GM12878 (cell line): Measurements from ENCODE around the gene IRX1. TPM values are rescaled to one million over a fixed set of nuclear protein-coding genes. Genes with fewer than 3 reads are reported as not detected.

Experiments
- ATAC-seq: fragments of 200-7000 bp; cut with Tn5 transposase; 3 replicates; pipeline ENCODE4 v1.9.1; 2020; ENCODE audit warnings: mild to moderate bottlenecking, moderate library complexity
- BruUV-seq: library from RNA; stranded (reverse); fragments of 400-500 nt; replicated peaks from 2 replicates; lab custom pipeline; 2021; lab: Mats Ljungman, UMichigan
- CTCF ChIA-PET: fragments of 300-600 bp; sonication (Branson Sonifier 250); formaldehyde crosslinking; extraction: SDS; loops from one replicate; lab custom pipeline; 2021; ENCODE audit warnings: inconsistent platforms; lab: Yijun Ruan, JAX
- POLR2A ChIA-PET: fragments of 350-600 bp; formaldehyde crosslinking; extraction: SDS; loops from one replicate; lab custom pipeline; 2021; ENCODE audit warnings: inconsistent platforms; lab: Charles Lee
- RAD21 ChIA-PET: fragments of 300-600 bp; sonication (Branson Sonifier 250); formaldehyde crosslinking; loops from one replicate; lab custom pipeline; 2023; ENCODE audit warnings: antibody characterized with exemption; ENCODE audit not compliant: unreplicated experiment; lab: Charles Lee
- SMC1A ChIA-PET: fragments of 300-600 bp; sonication (Branson Sonifier 250); formaldehyde crosslinking; loops from one replicate; lab custom pipeline; 2023; ENCODE audit not compliant: unreplicated experiment, uncharacterized antibody; lab: Charles Lee
- DNase-seq: peaks from one replicate; pipeline ENCODE4 v3.0.0-alpha.2; 2011; ENCODE audit warnings: low read depth, low spot score
- FAIRE-seq: peaks from 3 replicates; lab custom pipeline; 2011; peaks lifted over from hg19 to GRCh38; lab: Jason Lieb, UNC
- H2AFZ ChIP-seq: 2 replicates; pipeline ENCODE4 v1.6.0; 2011; ENCODE audit warnings: low read depth, low read length, control low read depth; ENCODE audit not compliant: control insufficient read depth
- H3K27ac ChIP-seq: 2 replicates; pipeline ENCODE4 v1.5.1; 2011; ENCODE audit warnings: control low read depth; ENCODE audit not compliant: control insufficient read depth, insufficient read depth
- H3K27me3 ChIP-seq, 2 experiments: replicated peaks in 1 of 2; 2 replicates each; pipeline versions ENCODE4 v1.6.0 to v1.6.1; 2011; ENCODE audit warnings: low read length in 1 of 2; ENCODE audit not compliant: control insufficient read depth in 2 of 2, insufficient read depth in 2 of 2
- H3K36me3 ChIP-seq, 2 experiments: 2 replicates each; pipeline ENCODE4 v1.5.1; 2011; ENCODE audit warnings: low read length in 1 of 2; ENCODE audit not compliant: control insufficient read depth in 2 of 2, insufficient read depth in 2 of 2
- H3K4me1 ChIP-seq: 2 replicates; pipeline ENCODE4 v1.6.1; 2011; ENCODE audit warnings: mild to moderate bottlenecking, low read length, moderate library complexity, mixed read lengths; ENCODE audit not compliant: control insufficient read depth, insufficient read depth
- H3K4me2 ChIP-seq: 2 replicates; pipeline ENCODE4 v1.6.0; 2011; ENCODE audit warnings: control low read depth; ENCODE audit not compliant: control insufficient read depth, insufficient read depth
- H3K4me3 ChIP-seq: fragments of 200-600 bp; sonication (generic); 2 replicates; pipeline ENCODE4 v1.5.1; 2016
- H3K79me2 ChIP-seq: 2 replicates; pipeline ENCODE4 v1.6.0; 2011; ENCODE audit warnings: low read length; ENCODE audit not compliant: control insufficient read depth, insufficient read depth
- H3K9ac ChIP-seq: 2 replicates; pipeline ENCODE4 v1.8.0; 2011; ENCODE audit warnings: low read length, control low read depth, mixed read lengths; ENCODE audit not compliant: control insufficient read depth, insufficient read depth
- H3K9me3 ChIP-seq: replicated peaks from 3 replicates; pipeline ENCODE4 v1.5.1; 2011; ENCODE audit warnings: mild to moderate bottlenecking, low read length; ENCODE audit not compliant: control insufficient read depth, insufficient read depth
- H4K20me1 ChIP-seq: 2 replicates; pipeline ENCODE4 v1.6.0; 2011; ENCODE audit not compliant: control insufficient read depth, insufficient read depth
- ATF7 ChIP-seq: fragments of 450-650 bp; IDR thresholded peaks from 2 replicates; pipeline ENCODE4 v1.6.1; 2016; ENCODE audit warnings: low read depth, mild to moderate bottlenecking
- BCL11A ChIP-seq: IDR thresholded peaks from 2 replicates; pipeline ENCODE4 v1.6.1; 2011; ENCODE audit warnings: low read depth, low read length
- BHLHE40 ChIP-seq, 2 experiments: fragments of 450-650 bp in 1 of 2; IDR thresholded peaks; 2 replicates each; pipeline ENCODE4 v1.6.1; 2011 to 2017; ENCODE audit warnings: low read depth in 2 of 2, borderline replicate concordance in 1 of 2, improper control_type of control experiment in 1 of 2, low read length in 1 of 2, mild to moderate bottlenecking in 1 of 2
- CBFB ChIP-seq: IDR thresholded peaks from 2 replicates; pipeline ENCODE4 v1.6.1; 2016; ENCODE audit warnings: antibody characterized with exemption, low read depth
- CHD2 ChIP-seq: IDR thresholded peaks from 2 replicates; pipeline ENCODE4 v1.6.1; 2011; ENCODE audit warnings: low read depth, low read length, improper control_type of control experiment, borderline replicate concordance
- MTA2 ChIP-seq: fragments of 450-650 bp; IDR thresholded peaks from 2 replicates; pipeline ENCODE4 v1.6.1; 2016; ENCODE audit warnings: low read depth, mild to moderate bottlenecking, moderate library complexity
- NFYB ChIP-seq: IDR thresholded peaks from 2 replicates; pipeline ENCODE4 v1.6.1; 2011; ENCODE audit warnings: low read depth, mild to moderate bottlenecking, low read length, improper control_type of control experiment, moderate library complexity; ENCODE audit not compliant: insufficient read depth
- PAX5 ChIP-seq: IDR thresholded peaks from 2 replicates; pipeline ENCODE4 v1.6.1; 2011; ENCODE audit warnings: low read depth, low read length, borderline replicate concordance
- POLR2A ChIP-seq: IDR thresholded peaks from 2 replicates; pipeline ENCODE4 v1.6.1; 2011; ENCODE audit warnings: low read depth, mild to moderate bottlenecking, low read length
- RAD21 ChIP-seq: IDR thresholded peaks from 2 replicates; pipeline ENCODE4 v1.6.1; 2011; ENCODE audit warnings: mild to moderate bottlenecking, low read depth, low read length, moderate library complexity; ENCODE audit not compliant: insufficient read depth
- RUNX3 ChIP-seq: IDR thresholded peaks from 2 replicates; pipeline ENCODE4 v1.6.1; 2012; ENCODE audit warnings: low read length, inconsistent platforms
- SMAD1 ChIP-seq: fragments of 450-650 bp; IDR thresholded peaks from 2 replicates; pipeline ENCODE4 v1.6.1; 2018; ENCODE audit warnings: mild to moderate bottlenecking, low read depth; ENCODE audit not compliant: partially characterized antibody
- SMC3 ChIP-seq: IDR thresholded peaks from 2 replicates; pipeline ENCODE4 v1.6.1; 2011; ENCODE audit warnings: low read length, improper control_type of control experiment, borderline replicate concordance
- WGBS: methylation state at CpG from one replicate; pipeline ENCODE4 v1.1.6; 2016; ENCODE audit warnings: low lambda C conversion rate; ENCODE audit not compliant: insufficient replicate concordance, insufficient coverage; ENCODE audit errors: missing lambda C conversion rate; 5-methylcytosine and 5-hydroxymethylcytosine counted together
- in situ Hi-C: fragments of 300-500 bp; cut with MboI; formaldehyde crosslinking; loops from 9 replicates; pipeline ENCODE4 v1.14.3; 2018; ENCODE audit warnings: mixed read lengths
- intact Hi-C: fragments of 100-400 bp; cut with micrococcal nuclease; formaldehyde crosslinking; loops from one replicate; pipeline ENCODE4 v1.14.2; 2022; ENCODE audit not compliant: unreplicated experiment
- polyA plus RNA-seq, 11 experiments: library from polyadenylated mRNA; depleted of rRNA in 4 of 11; unstranded in 6 of 11; stranded (reverse) in 5 of 11; fragments of >200 nt; fragmentation: Nextera tagmentation in 4 of 11; fragmentation: Illumina TruSeq in 1 of 11; extraction: Ambion mirVana in 4 of 11; extraction: Trizol in 1 of 11; gene quantifications; 1 replicate in 1 of 11; 2 replicates in 10 of 11; pipeline versions ENCODE4 v1.2.1 to v1.2.3, GENCODE V29; 2011 to 2016; ENCODE audit warnings: inconsistent platforms in 2 of 11, missing spikeins in 2 of 11, low read depth in 1 of 11
- total RNA-seq, 4 experiments: library from RNA; depleted of rRNA in 3 of 4; stranded (reverse); fragments of >200 nt in 3 of 4; fragmentation: Illumina TruSeq in 1 of 4; extraction: Trizol in 1 of 4; gene quantifications; 2 replicates each; pipeline versions ENCODE4 v1.2.1 to v1.2.3, GENCODE V29; 2013 to 2021
- TF ChIP-seq, protein P1 (sequence below): fragments of 450-650 bp; IDR thresholded peaks from 2 replicates; pipeline ENCODE4 v1.6.1; 2014; ENCODE audit warnings: mild to moderate bottlenecking
- TF ChIP-seq, protein P2 (sequence below): IDR thresholded peaks from 2 replicates; pipeline ENCODE4 v1.6.1; 2012; ENCODE audit warnings: improper control_type of control experiment, low read depth, low read length; ENCODE audit not compliant: insufficient replicate concordance
- TF ChIP-seq, protein P3 (sequence below): IDR thresholded peaks from 2 replicates; pipeline ENCODE4 v1.6.1; 2012; ENCODE audit warnings: low read depth, low read length, improper control_type of control experiment
- TF ChIP-seq, protein P4 (sequence below): IDR thresholded peaks from 2 replicates; pipeline ENCODE4 v1.6.1; 2012; ENCODE audit warnings: low read length, inconsistent platforms

IRX1 gene
- total and polyA plus RNA-seq, 10 of the 15 experiments (the other 5 are each of a cell fraction or from before 2014, with no cell fraction given), result not detected

DNA sequence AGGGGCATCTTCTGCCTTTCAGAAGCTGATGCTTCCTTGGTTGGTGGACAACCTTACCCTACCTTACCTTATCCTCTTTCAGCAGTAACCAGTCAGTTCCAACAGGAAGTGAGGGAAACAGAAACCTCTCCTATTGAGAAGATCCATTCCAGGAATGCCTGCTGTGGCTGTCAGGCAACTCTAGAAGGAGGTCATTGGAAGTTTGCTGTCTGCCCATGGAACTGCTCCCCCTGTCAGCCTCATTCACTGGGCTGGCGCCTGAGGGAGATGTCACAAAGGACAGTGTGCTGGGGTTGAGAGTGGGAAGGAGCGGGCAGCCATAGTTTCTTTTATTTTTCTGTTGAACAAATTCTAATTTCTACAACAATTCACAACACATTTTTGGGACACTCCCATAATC, 54.7 kb downstream of the IRX1 start:
- SMC1A ChIA-PET, result no interaction called here
- Histone ChIP-seq H3K4me3 (no peak overlapping the region), H3K36me3 (no peaks in the 10 kb centered on the region)
- no peak for TF ChIP-seq BCL11A
- TF ChIP-seq SMAD1, result no peak
- no peak for TF ChIP-seq RAD21
- TF ChIP-seq CHD2, result no peak
- TF ChIP-seq, protein P1, sequence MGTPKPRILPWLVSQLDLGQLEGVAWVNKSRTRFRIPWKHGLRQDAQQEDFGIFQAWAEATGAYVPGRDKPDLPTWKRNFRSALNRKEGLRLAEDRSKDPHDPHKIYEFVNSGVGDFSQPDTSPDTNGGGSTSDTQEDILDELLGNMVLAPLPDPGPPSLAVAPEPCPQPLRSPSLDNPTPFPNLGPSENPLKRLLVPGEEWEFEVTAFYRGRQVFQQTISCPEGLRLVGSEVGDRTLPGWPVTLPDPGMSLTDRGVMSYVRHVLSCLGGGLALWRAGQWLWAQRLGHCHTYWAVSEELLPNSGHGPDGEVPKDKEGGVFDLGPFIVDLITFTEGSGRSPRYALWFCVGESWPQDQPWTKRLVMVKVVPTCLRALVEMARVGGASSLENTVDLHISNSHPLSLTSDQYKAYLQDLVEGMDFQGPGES, result no peak
- no peak for TF ChIP-seq POLR2A
- no peak for TF ChIP-seq RUNX3
- TF ChIP-seq PAX5, result no peak
- TF ChIP-seq NFYB, result no peak
- TF ChIP-seq SMC3, result no peak
- no peak for TF ChIP-seq CBFB
- TF ChIP-seq BHLHE40 (IDR thresholded peaks at IDR 0.05; ENCODE audit: borderline replicate concordance in 1 of 2, low read depth in 2 of 2, low read length in 1 of 2), result no peak
- TF ChIP-seq, protein P2, sequence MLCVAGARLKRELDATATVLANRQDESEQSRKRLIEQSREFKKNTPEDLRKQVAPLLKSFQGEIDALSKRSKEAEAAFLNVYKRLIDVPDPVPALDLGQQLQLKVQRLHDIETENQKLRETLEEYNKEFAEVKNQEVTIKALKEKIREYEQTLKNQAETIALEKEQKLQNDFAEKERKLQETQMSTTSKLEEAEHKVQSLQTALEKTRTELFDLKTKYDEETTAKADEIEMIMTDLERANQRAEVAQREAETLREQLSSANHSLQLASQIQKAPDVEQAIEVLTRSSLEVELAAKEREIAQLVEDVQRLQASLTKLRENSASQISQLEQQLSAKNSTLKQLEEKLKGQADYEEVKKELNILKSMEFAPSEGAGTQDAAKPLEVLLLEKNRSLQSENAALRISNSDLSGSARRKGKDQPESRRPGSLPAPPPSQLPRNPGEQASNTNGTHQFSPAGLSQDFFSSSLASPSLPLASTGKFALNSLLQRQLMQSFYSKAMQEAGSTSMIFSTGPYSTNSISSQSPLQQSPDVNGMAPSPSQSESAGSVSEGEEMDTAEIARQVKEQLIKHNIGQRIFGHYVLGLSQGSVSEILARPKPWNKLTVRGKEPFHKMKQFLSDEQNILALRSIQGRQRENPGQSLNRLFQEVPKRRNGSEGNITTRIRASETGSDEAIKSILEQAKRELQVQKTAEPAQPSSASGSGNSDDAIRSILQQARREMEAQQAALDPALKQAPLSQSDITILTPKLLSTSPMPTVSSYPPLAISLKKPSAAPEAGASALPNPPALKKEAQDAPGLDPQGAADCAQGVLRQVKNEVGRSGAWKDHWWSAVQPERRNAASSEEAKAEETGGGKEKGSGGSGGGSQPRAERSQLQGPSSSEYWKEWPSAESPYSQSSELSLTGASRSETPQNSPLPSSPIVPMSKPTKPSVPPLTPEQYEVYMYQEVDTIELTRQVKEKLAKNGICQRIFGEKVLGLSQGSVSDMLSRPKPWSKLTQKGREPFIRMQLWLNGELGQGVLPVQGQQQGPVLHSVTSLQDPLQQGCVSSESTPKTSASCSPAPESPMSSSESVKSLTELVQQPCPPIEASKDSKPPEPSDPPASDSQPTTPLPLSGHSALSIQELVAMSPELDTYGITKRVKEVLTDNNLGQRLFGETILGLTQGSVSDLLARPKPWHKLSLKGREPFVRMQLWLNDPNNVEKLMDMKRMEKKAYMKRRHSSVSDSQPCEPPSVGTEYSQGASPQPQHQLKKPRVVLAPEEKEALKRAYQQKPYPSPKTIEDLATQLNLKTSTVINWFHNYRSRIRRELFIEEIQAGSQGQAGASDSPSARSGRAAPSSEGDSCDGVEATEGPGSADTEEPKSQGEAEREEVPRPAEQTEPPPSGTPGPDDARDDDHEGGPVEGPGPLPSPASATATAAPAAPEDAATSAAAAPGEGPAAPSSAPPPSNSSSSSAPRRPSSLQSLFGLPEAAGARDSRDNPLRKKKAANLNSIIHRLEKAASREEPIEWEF, result no peak
- TF ChIP-seq, protein P3, sequence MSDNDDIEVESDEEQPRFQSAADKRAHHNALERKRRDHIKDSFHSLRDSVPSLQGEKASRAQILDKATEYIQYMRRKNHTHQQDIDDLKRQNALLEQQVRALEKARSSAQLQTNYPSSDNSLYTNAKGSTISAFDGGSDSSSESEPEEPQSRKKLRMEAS, result no peak
- no peak for TF ChIP-seq MTA2
- no peak for TF ChIP-seq ATF7
- TF ChIP-seq, protein P4, sequence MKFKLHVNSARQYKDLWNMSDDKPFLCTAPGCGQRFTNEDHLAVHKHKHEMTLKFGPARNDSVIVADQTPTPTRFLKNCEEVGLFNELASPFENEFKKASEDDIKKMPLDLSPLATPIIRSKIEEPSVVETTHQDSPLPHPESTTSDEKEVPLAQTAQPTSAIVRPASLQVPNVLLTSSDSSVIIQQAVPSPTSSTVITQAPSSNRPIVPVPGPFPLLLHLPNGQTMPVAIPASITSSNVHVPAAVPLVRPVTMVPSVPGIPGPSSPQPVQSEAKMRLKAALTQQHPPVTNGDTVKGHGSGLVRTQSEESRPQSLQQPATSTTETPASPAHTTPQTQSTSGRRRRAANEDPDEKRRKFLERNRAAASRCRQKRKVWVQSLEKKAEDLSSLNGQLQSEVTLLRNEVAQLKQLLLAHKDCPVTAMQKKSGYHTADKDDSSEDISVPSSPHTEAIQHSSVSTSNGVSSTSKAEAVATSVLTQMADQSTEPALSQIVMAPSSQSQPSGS, result no peak

More for the DNA sequence above, 54.7 kb downstream of the IRX1 start:
- no peaks in the 10 kb centered on the region for H3K79me2 ChIP-seq
- POLR2A ChIA-PET, result no interaction called here
- H3K27me3 ChIP-seq, result no peaks in the 10 kb centered on the region
- H3K9ac ChIP-seq, result no peak overlapping the region
- RAD21 ChIA-PET, result no interaction called here
- H2AFZ ChIP-seq, result no peak overlapping the region
- 21% methylated on average over 2 of the region's 2 CpGs for WGBS
- in situ Hi-C loops, result no loop called here
- H3K27ac ChIP-seq, result no peak overlapping the region
- intact Hi-C loops, result no loop called here
- CTCF ChIA-PET, result no interaction called here
- ATAC-seq (no peak), DNase-seq (no peak), FAIRE-seq (no peak)
- no TSS peak for BruUV-seq
- H4K20me1 ChIP-seq, result no peaks in the 10 kb centered on the region
- H3K9me3 ChIP-seq, result no peaks in the 10 kb centered on the region; the same call in 2 of the 3 replicates
- H3K4me1 ChIP-seq, result no peaks in the 10 kb centered on the region
- no peak overlapping the region for H3K4me2 ChIP-seq
